AG08395 (cell line): ENCODE results near the gene DMD.
A peak's percentile ranks its signal among the peaks of the same experiment; 100 is the strongest.
"Not testable (repeated sequence)": the region's sequence is repeated elsewhere in the genome, so short reads cannot be mapped to it uniquely, and the experiment has no call there.

Experiments used
- DNase-seq: peaks from one replicate; pipeline ENCODE4 v3.0.0; 2012; ENCODE audit warnings: mixed read lengths, low spot score

Gene DMD

GRCh38 chrX:32599156-32599555 lies 612.2 kb downstream of the DMD start:
- no peak for DNase-seq

GRCh38 chrX:32598707-32599106 lies 612.6 kb downstream of the DMD start:
- DNase-seq, result no peak

GRCh38 chrX:32597777-32598176 lies 613.6 kb downstream of the DMD start:
- no peak for DNase-seq

- DNase-seq, result no peak
Observed at GRCh38 chrX:32592786-32593185, 618.6 kb downstream of the DMD start.

GRCh38 chrX:32591589-32591988 lies 619.8 kb downstream of the DMD start:
- DNase-seq, result no peak

GRCh38 chrX:32582729-32583128 lies 628.6 kb downstream of the DMD start:
- no peak for DNase-seq

GRCh38 chrX:32576885-32577284 lies 634.5 kb downstream of the DMD start:
- DNase-seq, result no peak

- no peak for DNase-seq
Observed at GRCh38 chrX:32572644-32573043, 638.7 kb downstream of the DMD start.

- DNase-seq, result no peak
Observed at GRCh38 chrX:32571579-32571978, 639.8 kb downstream of the DMD start.

- no peak for DNase-seq
Observed at GRCh38 chrX:32562261-32562660, 649.1 kb downstream of the DMD start.

- no peak for DNase-seq
Observed at GRCh38 chrX:32545101-32545500, 666.2 kb downstream of the DMD start.

GRCh38 chrX:32538554-32538953 lies 672.8 kb downstream of the DMD start:
- DNase-seq, result no peak

- no peak for DNase-seq
Observed at GRCh38 chrX:32533848-32534247, 677.5 kb downstream of the DMD start.

- no peak for DNase-seq
Observed at GRCh38 chrX:32532262-32532661, 679.1 kb downstream of the DMD start.

GRCh38 chrX:32530802-32531403 lies 680.4 kb downstream of the DMD start:
- peak; percentile 7 for DNase-seq

GRCh38 chrX:32528451-32528850 lies 682.9 kb downstream of the DMD start:
- DNase-seq, result not testable (repeated sequence)

GRCh38 chrX:32525234-32525633 lies 686.1 kb downstream of the DMD start:
- no peak for DNase-seq

GRCh38 chrX:32524385-32524784 lies 687.0 kb downstream of the DMD start:
- DNase-seq, result no peak

GRCh38 chrX:32520789-32521188 lies 690.6 kb downstream of the DMD start:
- DNase-seq, result no peak

GRCh38 chrX:32514986-32515385 lies 696.4 kb downstream of the DMD start:
- DNase-seq, result no peak

- no peak for DNase-seq
Observed at GRCh38 chrX:32501606-32502005, 709.7 kb downstream of the DMD start.

GRCh38 chrX:32496671-32497070 lies 714.7 kb downstream of the DMD start:
- no peak for DNase-seq

GRCh38 chrX:32495855-32496254 lies 715.5 kb downstream of the DMD start:
- DNase-seq, result no peak

GRCh38 chrX:32489125-32489524 lies 722.2 kb downstream of the DMD start:
- DNase-seq, result no peak
